ENCODE results near the gene SSX4B. TPM values are rescaled to one million over a fixed set of nuclear protein-coding genes. Genes with fewer than 3 reads are reported as not detected.

SSX4B gene
- total RNA-seq, 1 donor from 2014 or later: not detected

DNA sequence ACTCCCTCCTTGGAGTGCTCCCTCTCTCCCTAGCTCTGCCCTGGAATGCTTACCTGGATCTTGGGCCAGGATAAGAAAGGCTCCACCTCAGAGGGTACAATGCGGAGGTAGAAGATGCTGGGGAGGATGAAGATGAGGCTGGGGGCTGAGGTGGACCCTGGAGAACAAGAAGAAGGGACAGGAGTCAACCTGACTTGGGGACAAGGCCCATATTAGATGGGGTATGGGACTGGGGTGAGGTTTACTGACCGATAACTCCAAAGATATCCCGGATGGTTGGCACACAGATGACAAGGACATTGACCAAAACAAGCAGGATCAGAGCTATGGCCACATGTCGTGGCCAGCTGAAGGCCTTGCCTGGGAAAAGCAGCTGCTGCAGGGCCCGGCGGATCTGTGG is 47.7 kb upstream of the SSX4B start:
- DNase-seq (ENCODE audit: low read depth) (no peak), FAIRE-seq (no peak)
- no peak overlapping the region for H3K27ac ChIP-seq (ENCODE audit: low read depth, low read length)
- no peaks in the 10 kb centered on the region for H3K4me1 ChIP-seq (ENCODE audit: insufficient read depth, low read length)
- no peaks in the 10 kb centered on the region for H4K20me1 ChIP-seq (ENCODE audit: insufficient read depth, low read length)
- H3K4me1 Mint-ChIP-seq (ENCODE audit: low read depth, unreplicated experiment): peaks cover 9% of the 10 kb centered on the region
- H3K36me3 ChIP-seq (ENCODE audit: insufficient read depth, low read length): no peaks in the 10 kb centered on the region
- H3K4me2 ChIP-seq (ENCODE audit: low read length): no peak overlapping the region
- H3K27ac Mint-ChIP-seq (ENCODE audit: unreplicated experiment): no peak overlapping the region
- H3K36me3 Mint-ChIP-seq (ENCODE audit: low read depth, unreplicated experiment): peaks cover 11% of the 10 kb centered on the region
- TF ChIP-seq, protein P1, sequence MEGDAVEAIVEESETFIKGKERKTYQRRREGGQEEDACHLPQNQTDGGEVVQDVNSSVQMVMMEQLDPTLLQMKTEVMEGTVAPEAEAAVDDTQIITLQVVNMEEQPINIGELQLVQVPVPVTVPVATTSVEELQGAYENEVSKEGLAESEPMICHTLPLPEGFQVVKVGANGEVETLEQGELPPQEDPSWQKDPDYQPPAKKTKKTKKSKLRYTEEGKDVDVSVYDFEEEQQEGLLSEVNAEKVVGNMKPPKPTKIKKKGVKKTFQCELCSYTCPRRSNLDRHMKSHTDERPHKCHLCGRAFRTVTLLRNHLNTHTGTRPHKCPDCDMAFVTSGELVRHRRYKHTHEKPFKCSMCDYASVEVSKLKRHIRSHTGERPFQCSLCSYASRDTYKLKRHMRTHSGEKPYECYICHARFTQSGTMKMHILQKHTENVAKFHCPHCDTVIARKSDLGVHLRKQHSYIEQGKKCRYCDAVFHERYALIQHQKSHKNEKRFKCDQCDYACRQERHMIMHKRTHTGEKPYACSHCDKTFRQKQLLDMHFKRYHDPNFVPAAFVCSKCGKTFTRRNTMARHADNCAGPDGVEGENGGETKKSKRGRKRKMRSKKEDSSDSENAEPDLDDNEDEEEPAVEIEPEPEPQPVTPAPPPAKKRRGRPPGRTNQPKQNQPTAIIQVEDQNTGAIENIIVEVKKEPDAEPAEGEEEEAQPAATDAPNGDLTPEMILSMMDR (IDR thresholded peaks at IDR 0.05; ENCODE audit: insufficient read depth, low read depth, low read length): no peak
- TF ChIP-seq EZH2 (IDR thresholded peaks at IDR 0.05; ENCODE audit: insufficient read depth, low read length): no peak
- H3K9ac ChIP-seq (ENCODE audit: low read length): no peak overlapping the region
- H2AFZ ChIP-seq (ENCODE audit: low read depth, low read length): no peak overlapping the region
- no peak overlapping the region for H3K4me3 ChIP-seq (ENCODE audit: insufficient read depth, low read depth, low read length)
- H3K79me2 ChIP-seq (ENCODE audit: insufficient read depth, low read length): no peaks in the 10 kb centered on the region
- H3K4me3 Mint-ChIP-seq (ENCODE audit: unreplicated experiment): no peak overlapping the region
- H3K9me3 ChIP-seq (ENCODE audit: insufficient read depth, low read depth, low read length): no peaks in the 10 kb centered on the region
- peaks cover 5% of the 10 kb centered on the region for H3K9me3 Mint-ChIP-seq (ENCODE audit: unreplicated experiment)
- no peaks in the 10 kb centered on the region for H3K27me3 ChIP-seq (ENCODE audit: insufficient read depth, low read length)
- H3K27me3 Mint-ChIP-seq (ENCODE audit: low read depth, unreplicated experiment): no peaks in the 10 kb centered on the region

DNA sequence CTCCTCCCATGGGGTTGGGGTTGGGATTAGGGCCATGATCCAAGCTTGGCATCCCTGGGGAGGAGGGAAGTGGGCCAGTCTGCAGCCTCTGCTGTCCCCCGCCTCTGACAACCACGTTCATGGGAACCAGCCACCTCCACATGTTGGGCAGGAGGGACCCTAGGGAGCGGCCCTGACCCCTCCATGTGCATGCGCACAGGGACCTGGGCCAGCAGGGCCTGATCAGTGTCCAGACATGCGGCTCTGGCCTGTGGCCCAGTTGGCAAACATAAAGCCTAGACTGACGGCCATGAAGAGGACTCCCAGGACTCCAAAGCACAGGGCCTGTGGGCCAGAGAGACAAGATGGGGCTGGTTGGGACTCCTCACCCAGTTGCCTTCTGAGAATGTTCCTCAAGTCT is 47.0 kb upstream of the SSX4B start:
- no peak for DNase-seq (ENCODE audit: low read depth)
- TF ChIP-seq, protein P1 (IDR thresholded peaks at IDR 0.05; ENCODE audit: insufficient read depth, low read depth, low read length): no peak
- no peak for TF ChIP-seq EZH2 (IDR thresholded peaks at IDR 0.05; ENCODE audit: insufficient read depth, low read length)
- Histone ChIP-seq H3K9me3 (ENCODE audit: insufficient read depth, low read depth, low read length) (no peaks in the 10 kb centered on the region), H3K27ac (ENCODE audit: low read depth, low read length) (no peak overlapping the region), H3K27me3 (ENCODE audit: insufficient read depth, low read length) (no peaks in the 10 kb centered on the region), H3K36me3 (ENCODE audit: insufficient read depth, low read length) (no peaks in the 10 kb centered on the region), H2AFZ (ENCODE audit: low read depth, low read length) (no peak overlapping the region), H4K20me1 (ENCODE audit: insufficient read depth, low read length) (no peaks in the 10 kb centered on the region), H3K4me3 (ENCODE audit: insufficient read depth, low read depth, low read length) (no peak overlapping the region), H3K79me2 (ENCODE audit: insufficient read depth, low read length) (no peaks in the 10 kb centered on the region), H3K4me2 (ENCODE audit: low read length) (no peak overlapping the region), H3K9ac (ENCODE audit: low read length) (no peak overlapping the region), H3K4me1 (ENCODE audit: insufficient read depth, low read length) (no peaks in the 10 kb centered on the region)
- H3K4me1 Mint-ChIP-seq (ENCODE audit: low read depth, unreplicated experiment): peaks cover 4% of the 10 kb centered on the region
- H3K4me3 Mint-ChIP-seq (ENCODE audit: unreplicated experiment): no peak overlapping the region
- H3K27me3 Mint-ChIP-seq (ENCODE audit: low read depth, unreplicated experiment): no peaks in the 10 kb centered on the region
- peaks cover 8% of the 10 kb centered on the region for H3K36me3 Mint-ChIP-seq (ENCODE audit: low read depth, unreplicated experiment)
- H3K9me3 Mint-ChIP-seq (ENCODE audit: unreplicated experiment): peaks cover 3% of the 10 kb centered on the region
- FAIRE-seq: no peak
- no peak overlapping the region for H3K27ac Mint-ChIP-seq (ENCODE audit: unreplicated experiment)

DNA sequence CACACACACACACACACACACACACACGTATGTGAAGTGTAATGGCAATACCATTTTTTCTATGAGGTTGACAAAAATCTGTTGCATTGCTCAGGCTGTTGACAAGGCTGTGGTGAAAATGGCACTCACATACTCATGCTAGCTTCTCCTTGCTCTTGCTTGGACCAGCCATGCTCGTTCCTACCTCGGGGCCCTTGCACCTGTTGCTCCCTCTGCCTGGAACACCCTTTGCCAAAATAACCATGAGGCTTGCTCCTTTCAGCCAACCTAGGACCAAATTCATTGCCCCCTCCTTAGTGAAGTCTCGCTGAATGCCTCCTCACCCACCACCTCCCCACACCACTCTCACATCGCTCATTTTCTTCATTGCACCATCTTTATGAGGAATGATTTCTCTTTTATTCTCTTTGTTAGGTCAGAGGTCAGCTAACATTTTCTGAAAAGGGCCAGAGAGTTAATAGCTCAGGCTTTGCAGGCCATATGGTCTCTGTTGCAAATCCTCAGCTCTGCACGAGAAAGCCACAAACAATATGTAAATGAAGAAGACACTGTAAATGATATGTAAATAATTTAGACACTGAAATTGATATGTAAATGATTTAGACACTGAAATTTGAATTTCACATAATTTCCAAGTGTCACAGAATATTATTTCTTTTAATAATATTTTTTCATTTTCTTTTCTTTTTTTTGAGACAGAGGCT is 45.0 kb upstream of the SSX4B start:
- H3K4me2 ChIP-seq (ENCODE audit: low read length): no peak overlapping the region
- no peak overlapping the region for H2AFZ ChIP-seq (ENCODE audit: low read depth, low read length)
- no peaks in the 10 kb centered on the region for H3K36me3 ChIP-seq (ENCODE audit: insufficient read depth, low read length)
- H3K9me3 ChIP-seq (ENCODE audit: insufficient read depth, low read depth, low read length): no peaks in the 10 kb centered on the region
- no peaks in the 10 kb centered on the region for H3K4me1 ChIP-seq (ENCODE audit: insufficient read depth, low read length)
- H4K20me1 ChIP-seq (ENCODE audit: insufficient read depth, low read length): no peaks in the 10 kb centered on the region
- DNase-seq (ENCODE audit: low read depth): no peak
- no peak overlapping the region for H3K4me3 ChIP-seq (ENCODE audit: insufficient read depth, low read depth, low read length)
- H3K27me3 ChIP-seq (ENCODE audit: insufficient read depth, low read length): no peaks in the 10 kb centered on the region
- H3K4me1 Mint-ChIP-seq (ENCODE audit: low read depth, unreplicated experiment): no peaks in the 10 kb centered on the region
- no peak overlapping the region for H3K9ac ChIP-seq (ENCODE audit: low read length)
- H3K27me3 Mint-ChIP-seq (ENCODE audit: low read depth, unreplicated experiment): no peaks in the 10 kb centered on the region
- no peak overlapping the region for H3K27ac Mint-ChIP-seq (ENCODE audit: unreplicated experiment)
- TF ChIP-seq EZH2 (IDR thresholded peaks at IDR 0.05; ENCODE audit: insufficient read depth, low read length): no peak
- H3K36me3 Mint-ChIP-seq (ENCODE audit: low read depth, unreplicated experiment): peaks cover 8% of the 10 kb centered on the region
- no peaks in the 10 kb centered on the region for H3K79me2 ChIP-seq (ENCODE audit: insufficient read depth, low read length)
- H3K9me3 Mint-ChIP-seq (ENCODE audit: unreplicated experiment): no peaks in the 10 kb centered on the region
- no peak overlapping the region for H3K27ac ChIP-seq (ENCODE audit: low read depth, low read length)
- FAIRE-seq: peak; percentile 45
- no peak overlapping the region for H3K4me3 Mint-ChIP-seq (ENCODE audit: unreplicated experiment)

Data from astrocyte (in vitro differentiated cells and primary cell).